ENCODE data around the gene CERS4. TPM values are rescaled to one million over a fixed set of nuclear protein-coding genes. Genes with fewer than 3 reads are reported as not detected.
"Not testable (repeated sequence)": the region's sequence is repeated elsewhere in the genome, so short reads cannot be mapped to it uniquely, and the experiment has no call there.

Gene CERS4
- total and polyA plus RNA-seq, 10 donors = 27.7 to 49.2 (median 43.1) TPM

DNA sequence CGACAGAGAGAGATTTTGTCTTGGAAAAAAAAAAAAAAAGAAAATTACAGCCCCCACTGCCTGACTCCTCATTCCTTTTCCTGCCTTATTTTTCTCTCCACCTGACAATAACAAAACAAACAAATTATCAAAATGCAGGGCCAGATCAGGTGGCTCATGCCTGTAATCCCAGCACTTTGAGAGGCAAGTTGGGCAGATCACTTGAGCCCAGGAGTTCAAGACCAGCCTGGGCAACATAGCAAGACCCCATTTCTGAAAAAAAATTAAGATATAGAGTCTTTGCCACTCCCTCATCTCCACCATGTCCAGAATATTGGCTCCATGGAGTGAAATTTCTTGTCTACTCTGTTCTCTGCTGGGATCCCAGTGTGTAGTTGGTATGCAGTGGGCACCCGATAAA is 7.2 kb downstream of the CERS4 start:
- Histone ChIP-seq H3K27ac (no peak overlapping the region), H3K36me3 (peaks cover 0 to 57% (median 0%) of the 10 kb centered on the region in 6 donors), H3K4me1 (peaks cover 0 to 46% (median 20%) of the 10 kb centered on the region in 6 donors), H3K9me3 (no peaks in the 10 kb centered on the region), H3K4me3 (no peak overlapping the region), H3K27me3 (replicated peaks in 1 of 7) (no peaks in the 10 kb centered on the region)
- WGBS, 5 donors = 45 to 97% (median 69%) methylated on average over 2 of the region's 2 CpGs
- no peak for DNase-seq
- intact Hi-C loops (cut with DNase I; ENCODE audit: low total_unique reads) = no loop called here
- TF ChIP-seq, protein P1, sequence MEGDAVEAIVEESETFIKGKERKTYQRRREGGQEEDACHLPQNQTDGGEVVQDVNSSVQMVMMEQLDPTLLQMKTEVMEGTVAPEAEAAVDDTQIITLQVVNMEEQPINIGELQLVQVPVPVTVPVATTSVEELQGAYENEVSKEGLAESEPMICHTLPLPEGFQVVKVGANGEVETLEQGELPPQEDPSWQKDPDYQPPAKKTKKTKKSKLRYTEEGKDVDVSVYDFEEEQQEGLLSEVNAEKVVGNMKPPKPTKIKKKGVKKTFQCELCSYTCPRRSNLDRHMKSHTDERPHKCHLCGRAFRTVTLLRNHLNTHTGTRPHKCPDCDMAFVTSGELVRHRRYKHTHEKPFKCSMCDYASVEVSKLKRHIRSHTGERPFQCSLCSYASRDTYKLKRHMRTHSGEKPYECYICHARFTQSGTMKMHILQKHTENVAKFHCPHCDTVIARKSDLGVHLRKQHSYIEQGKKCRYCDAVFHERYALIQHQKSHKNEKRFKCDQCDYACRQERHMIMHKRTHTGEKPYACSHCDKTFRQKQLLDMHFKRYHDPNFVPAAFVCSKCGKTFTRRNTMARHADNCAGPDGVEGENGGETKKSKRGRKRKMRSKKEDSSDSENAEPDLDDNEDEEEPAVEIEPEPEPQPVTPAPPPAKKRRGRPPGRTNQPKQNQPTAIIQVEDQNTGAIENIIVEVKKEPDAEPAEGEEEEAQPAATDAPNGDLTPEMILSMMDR (IDR thresholded peaks at IDR 0.05 in 8 of 11, conservative IDR thresholded peaks at IDR 0.05 in 3 of 11) = no peak
- TF ChIP-seq POLR2A (IDR thresholded peaks at IDR 0.05) (no peak), POLR2AphosphoS5 (IDR thresholded peaks at IDR 0.05) (no peak)

DNA sequence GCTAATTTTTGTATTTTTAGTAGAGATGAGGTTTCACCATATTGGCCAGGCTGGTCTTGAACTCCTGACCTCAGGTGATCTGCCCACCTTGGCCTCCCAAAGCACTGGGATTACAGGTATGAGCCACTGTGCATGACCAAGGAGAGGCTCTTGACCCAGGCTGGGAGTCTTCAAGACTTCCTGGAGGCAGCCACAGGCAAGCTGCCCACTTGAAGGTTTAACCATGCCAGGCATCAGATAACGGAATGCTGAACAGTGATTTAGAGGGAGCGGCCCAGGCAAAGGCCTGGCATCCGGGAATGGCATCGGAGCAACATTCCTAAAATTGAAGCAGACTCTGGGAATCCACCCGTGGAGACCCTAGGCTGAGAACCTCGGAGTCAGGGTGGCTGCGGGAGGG is 9.0 kb downstream of the CERS4 start:
- H3K9me3 ChIP-seq; H3K27ac ChIP-seq; DNase-seq; H3K27me3 ChIP-seq (replicated peaks in 1 of 7); intact Hi-C loops (cut with DNase I; ENCODE audit: low total_unique reads); H3K4me3 ChIP-seq: not testable (repeated sequence)
- WGBS, 5 donors = 91 to 99% (median 94%) methylated on average over 7 of the region's 7 CpGs
- H3K36me3 ChIP-seq = peaks cover 0 to 57% (median 0%) of the 10 kb centered on the region in 6 donors
- peaks cover 0 to 28% (median 12%) of the 10 kb centered on the region in 6 donors for H3K4me1 ChIP-seq

DNA sequence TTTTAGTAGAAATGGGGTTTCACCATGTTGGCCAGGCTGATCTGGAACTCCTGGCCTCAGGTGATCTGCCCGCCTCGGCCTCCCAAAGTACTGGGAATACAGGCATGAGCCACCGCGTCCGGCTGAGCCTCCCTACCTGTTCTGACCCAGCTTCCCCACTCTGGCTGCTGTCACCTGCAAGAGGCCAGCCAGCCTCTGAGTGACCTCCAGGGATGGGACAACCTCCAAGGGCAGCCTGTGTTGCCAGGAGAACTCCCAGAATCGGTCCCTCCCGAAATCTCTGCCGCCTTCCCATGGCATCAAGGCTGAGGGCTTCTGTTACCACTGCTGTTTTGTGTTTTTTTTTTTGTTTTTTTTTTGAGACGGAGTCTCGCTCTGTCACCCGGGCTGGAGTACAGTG is 11.3 kb downstream of the CERS4 start:
- H3K4me1 ChIP-seq = peaks cover 0 to 4% (median 0%) of the 10 kb centered on the region in 6 donors
- TF ChIP-seq, protein P1 (IDR thresholded peaks at IDR 0.05 in 8 of 11, conservative IDR thresholded peaks at IDR 0.05 in 3 of 11) = no peak
- TF ChIP-seq POLR2AphosphoS5 (IDR thresholded peaks at IDR 0.05) (no peak), POLR2A (IDR thresholded peaks at IDR 0.05) (no peak)
- peaks cover 0 to 48% (median 0%) of the 10 kb centered on the region in 6 donors for H3K36me3 ChIP-seq
- H3K9me3 ChIP-seq = no peaks in the 10 kb centered on the region
- H3K27me3 ChIP-seq (replicated peaks in 1 of 7) = no peaks in the 10 kb centered on the region
- intact Hi-C loops (cut with DNase I; ENCODE audit: low total_unique reads) = no loop called here
- H3K27ac ChIP-seq = no peak overlapping the region
- WGBS, 5 donors = 94 to 98% (median 96%) methylated on average over 11 of the region's 11 CpGs
- no peak overlapping the region for H3K4me3 ChIP-seq
- DNase-seq = no peak

DNA sequence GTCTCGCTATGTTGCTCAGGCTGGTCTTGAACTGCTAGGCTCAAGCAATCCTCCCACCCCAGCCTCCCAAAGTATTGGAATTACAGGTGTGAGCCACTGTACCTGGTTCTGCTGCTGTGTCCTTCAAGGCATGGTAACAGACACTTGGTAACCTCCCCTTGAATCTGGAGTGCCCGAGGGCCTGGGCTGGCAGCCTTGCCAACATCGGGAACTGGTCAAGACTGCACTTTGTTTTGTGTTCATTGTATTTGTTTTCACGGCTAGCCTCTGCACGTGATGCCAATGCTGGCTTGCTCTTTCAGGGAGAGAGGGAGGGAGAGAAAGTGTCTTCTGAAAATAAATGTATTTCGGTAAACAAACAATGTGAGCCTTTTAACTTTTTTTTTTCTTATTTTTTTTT is 12.0 kb downstream of the CERS4 start:
- DNase-seq = no peak
- H3K27me3 ChIP-seq (replicated peaks in 1 of 7) = no peaks in the 10 kb centered on the region
- no peaks in the 10 kb centered on the region for H3K9me3 ChIP-seq
- intact Hi-C loops (cut with DNase I; ENCODE audit: low total_unique reads) = no loop called here
- H3K27ac ChIP-seq = no peak overlapping the region
- H3K4me1 ChIP-seq = no peaks in the 10 kb centered on the region
- no peak overlapping the region for H3K4me3 ChIP-seq
- 84 to 94% (median 92%) methylated on average over 6 of the region's 6 CpGs for WGBS, 5 donors
- TF ChIP-seq POLR2AphosphoS5 (IDR thresholded peaks at IDR 0.05) = no peak
- no peak for TF ChIP-seq POLR2A (IDR thresholded peaks at IDR 0.05)
- TF ChIP-seq, protein P1 (IDR thresholded peaks at IDR 0.05 in 8 of 11, conservative IDR thresholded peaks at IDR 0.05 in 3 of 11) = no peak
- peaks cover 0 to 42% (median under 1%) of the 10 kb centered on the region in 6 donors for H3K36me3 ChIP-seq

DNA sequence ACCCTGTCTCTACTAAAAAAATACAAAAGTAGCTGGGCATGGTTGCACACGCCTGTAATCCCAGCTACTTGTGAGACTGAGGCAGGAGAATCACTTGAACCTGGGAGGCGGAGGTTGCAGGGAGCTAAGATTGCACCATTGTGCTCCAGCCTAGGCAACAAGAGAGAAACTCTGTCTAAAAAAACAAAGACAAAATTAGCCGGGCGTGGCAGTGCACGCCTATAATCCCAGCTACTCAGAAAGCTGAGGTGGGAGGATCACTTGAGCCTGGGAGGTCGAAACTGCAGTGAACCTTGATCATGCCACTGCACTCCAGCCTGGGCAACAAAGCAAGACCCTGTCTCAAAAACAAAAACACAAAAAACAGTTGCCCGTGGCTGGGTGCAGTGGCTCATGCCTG is 14.3 kb downstream of the CERS4 start:
- H3K4me3 ChIP-seq; H3K27me3 ChIP-seq (replicated peaks in 1 of 7); H3K9me3 ChIP-seq; intact Hi-C loops (cut with DNase I; ENCODE audit: low total_unique reads); DNase-seq; H3K4me1 ChIP-seq; H3K27ac ChIP-seq: not testable (repeated sequence)
- 80 to 91% (median 86%) methylated on average over 7 of the region's 7 CpGs for WGBS, 5 donors
- H3K36me3 ChIP-seq = peaks cover 0 to 38% (median 2%) of the 10 kb centered on the region in 6 donors

Data from spleen (tissue), 11 donors.